HEK293 (cell line): ENCODE results near the gene DNMT1.
A peak's percentile ranks its signal among the peaks of the same experiment; 100 is the strongest.

Source experiments
- CTCF ChIA-PET: fragments of 350-600 bp; formaldehyde crosslinking; extraction: SDS; loops from one replicate; lab custom pipeline; 2021; ENCODE audit warnings: antibody characterized with exemption; lab: Yijun Ruan, JAX
- POLR2A ChIA-PET: fragments of 300-600 bp; formaldehyde crosslinking; extraction: SDS; loops from one replicate; lab custom pipeline; 2020; ENCODE audit warnings: antibody characterized with exemption, inconsistent platforms; lab: Yijun Ruan, JAX
- H3K27ac ChIP-seq: fragments of 200-500 bp; sonication (Bioruptor generic); 2 replicates; pipeline ENCODE4 v1.5.1; 2014; ENCODE audit warnings: low read depth, low read length, control low read depth, inconsistent platforms; ENCODE audit errors: extremely low read depth
- H3K36me3 ChIP-seq, 2 experiments: fragments of 200-500 bp in 1 of 2; sonication (Bioruptor generic) in 1 of 2; 1 replicate in 1 of 2; 2 replicates in 1 of 2; pipeline ENCODE4 v1.5.1; 2014 to 2017; ENCODE audit warnings: inconsistent platforms in 2 of 2, low read length in 2 of 2; ENCODE audit not compliant: control insufficient read depth in 2 of 2, insufficient read depth in 1 of 2
- H3K4me1 ChIP-seq: fragments of 200-500 bp; sonication (Bioruptor generic); 2 replicates; pipeline ENCODE4 v1.5.1; 2014; ENCODE audit warnings: mild to moderate bottlenecking, low read length, inconsistent platforms; ENCODE audit not compliant: control insufficient read depth, insufficient read depth
- H3K4me3 ChIP-seq: 2 replicates; pipeline ENCODE4 v1.5.1; 2011; ENCODE audit warnings: low read depth, mild to moderate bottlenecking, control low read depth, low read length, moderate library complexity
- H3K9me3 ChIP-seq: fragments of 200-500 bp; sonication (Bioruptor generic); 2 replicates; pipeline ENCODE4 v1.5.1; 2014; ENCODE audit warnings: low read depth, low read length, inconsistent platforms; ENCODE audit not compliant: control insufficient read depth, insufficient read depth
- HOXC10 ChIP-seq: sonication (generic); formaldehyde crosslinking; IDR thresholded peaks from 2 replicates; pipeline ENCODE4 v1.8.1; 2023; ENCODE audit warnings: mild to moderate bottlenecking, missing genetic modification reagents
- KLF16 ChIP-seq: fragments of 450-650 bp; formaldehyde crosslinking; IDR thresholded peaks from 2 replicates; pipeline ENCODE4 v1.5.1; 2017; ENCODE audit warnings: missing biosample characterization, missing genetic modification characterization
- PATZ1 ChIP-seq: fragments of 450-650 bp; formaldehyde crosslinking; IDR thresholded peaks from 2 replicates; pipeline ENCODE4 v1.5.1; 2016; ENCODE audit warnings: missing biosample characterization, missing genetic modification characterization
- PRDM10 ChIP-seq: fragments of 450-650 bp; formaldehyde crosslinking; IDR thresholded peaks from 2 replicates; pipeline ENCODE4 v1.5.1; 2016; ENCODE audit warnings: missing biosample characterization, missing genetic modification characterization
- SP2 ChIP-seq: fragments of 450-650 bp; formaldehyde crosslinking; IDR thresholded peaks from 2 replicates; pipeline ENCODE4 v1.5.1; 2016; ENCODE audit warnings: missing biosample characterization, missing genetic modification characterization
- SP3 ChIP-seq: fragments of 450-650 bp; formaldehyde crosslinking; IDR thresholded peaks from 2 replicates; pipeline ENCODE4 v1.5.1; 2016; ENCODE audit warnings: missing biosample characterization, missing genetic modification characterization
- TCF7L2 ChIP-seq: IDR thresholded peaks from 2 replicates; pipeline ENCODE4 v1.6.1; 2011; ENCODE audit warnings: low read depth, mild to moderate bottlenecking, inconsistent platforms, low read length, moderate library complexity, borderline replicate concordance
- YY1 ChIP-seq: fragments of 450-650 bp; formaldehyde crosslinking; IDR thresholded peaks from 2 replicates; pipeline ENCODE4 v1.5.1; 2018; ENCODE audit warnings: missing biosample characterization, missing genetic modification characterization
- ZBTB1 ChIP-seq: fragments of 450-650 bp; formaldehyde crosslinking; IDR thresholded peaks from 2 replicates; pipeline ENCODE4 v1.5.1; 2016; ENCODE audit warnings: missing biosample characterization, missing genetic modification characterization
- ZBTB48 ChIP-seq: fragments of 450-650 bp; formaldehyde crosslinking; IDR thresholded peaks from 2 replicates; pipeline ENCODE4 v1.5.1; 2016; ENCODE audit warnings: missing biosample characterization, missing genetic modification characterization
- ZNF132 ChIP-seq: fragments of 450-650 bp; formaldehyde crosslinking; IDR thresholded peaks from 2 replicates; pipeline ENCODE4 v1.5.1; 2017; ENCODE audit warnings: missing biosample characterization, missing genetic modification characterization, borderline replicate concordance
- ZNF140 ChIP-seq: fragments of 450-650 bp; formaldehyde crosslinking; IDR thresholded peaks from 2 replicates; pipeline ENCODE4 v1.5.1; 2016; ENCODE audit warnings: missing biosample characterization, missing genetic modification characterization
- ZNF16 ChIP-seq: fragments of 450-650 bp; formaldehyde crosslinking; IDR thresholded peaks from 2 replicates; pipeline ENCODE4 v1.5.1; 2016; ENCODE audit warnings: low read depth, missing biosample characterization, missing genetic modification characterization
- ZNF2 ChIP-seq: fragments of 450-650 bp; formaldehyde crosslinking; IDR thresholded peaks from 2 replicates; pipeline ENCODE4 v1.5.1; 2016; ENCODE audit warnings: missing biosample characterization, missing genetic modification characterization
- ZNF266 ChIP-seq: fragments of 450-650 bp; formaldehyde crosslinking; IDR thresholded peaks from 2 replicates; pipeline ENCODE4 v1.5.1; 2016; ENCODE audit warnings: missing biosample characterization, missing genetic modification characterization, low read depth
- ZNF292 ChIP-seq: fragments of 450-650 bp; formaldehyde crosslinking; IDR thresholded peaks from 2 replicates; pipeline ENCODE4 v1.5.1; 2016; ENCODE audit warnings: low read depth, missing biosample characterization, missing genetic modification characterization, borderline replicate concordance
- ZNF311 ChIP-seq: fragments of 450-650 bp; formaldehyde crosslinking; IDR thresholded peaks from 2 replicates; pipeline ENCODE4 v1.5.1; 2017; ENCODE audit warnings: missing biosample characterization, missing genetic modification characterization, borderline replicate concordance
- ZNF341 ChIP-seq: fragments of 450-650 bp; formaldehyde crosslinking; IDR thresholded peaks from 2 replicates; pipeline ENCODE4; 2016; ENCODE audit warnings: low read depth, missing biosample characterization, missing genetic modification characterization
- ZNF501 ChIP-seq: fragments of 450-650 bp; formaldehyde crosslinking; IDR thresholded peaks from 2 replicates; pipeline ENCODE4 v1.5.1; 2016; ENCODE audit warnings: missing biosample characterization, missing genetic modification characterization
- ZNF585B ChIP-seq: fragments of 450-650 bp; formaldehyde crosslinking; IDR thresholded peaks from 2 replicates; pipeline ENCODE4 v1.5.1; 2016; ENCODE audit warnings: missing biosample characterization, missing genetic modification characterization
- ZNF677 ChIP-seq: fragments of 450-650 bp; IDR thresholded peaks from 2 replicates; pipeline ENCODE4 v1.5.0; 2018; ENCODE audit warnings: missing biosample characterization, mild to moderate bottlenecking, missing genetic modification characterization, moderate library complexity
- ZNF777 ChIP-seq: fragments of 450-650 bp; formaldehyde crosslinking; IDR thresholded peaks from 2 replicates; pipeline ENCODE4 v1.5.1; 2017; ENCODE audit warnings: missing biosample characterization, missing genetic modification characterization, borderline replicate concordance
- ZNF785 ChIP-seq: fragments of 450-650 bp; formaldehyde crosslinking; IDR thresholded peaks from 2 replicates; pipeline ENCODE4 v1.5.1; 2016; ENCODE audit warnings: missing biosample characterization, missing genetic modification characterization
- ZSCAN30 ChIP-seq: fragments of 450-650 bp; IDR thresholded peaks from 2 replicates; pipeline ENCODE4 v1.5.1; 2018; ENCODE audit warnings: missing biosample characterization, mild to moderate bottlenecking, missing genetic modification characterization, moderate library complexity

DNMT1 gene

GRCh38 chr19:10111405-10111811, 83.3 kb downstream of the DNMT1 start, which contains the start of gene P2RY11:
Gene P2RY11, plus strand, starts transcription at chr19:10111693. Its CDS starts 29 bp downstream, at chr19:10111722.
- H3K9me3 ChIP-seq: no peaks in the 10 kb centered on the region
- no peak within 1 kb of the TSS for H3K27ac ChIP-seq
- no peak within 1 kb of the TSS for H3K4me3 ChIP-seq
- no peaks in the 10 kb centered on the region for H3K4me1 ChIP-seq
- TF ChIP-seq ZNF341 (tag by site-specific recombination) (0 out of 2 replicates have a peak, but pooled peaks have one; percentile 9), ZNF132 (tag by site-specific recombination) (no peak)
- POLR2A ChIA-PET: interaction anchor here (0.9 to 3.7 kb wide), 2 partner anchors 15 to 205 kb away, joined by 3 to 14 read pairs; no protein-coding TSS in a partner anchor
- H3K36me3 ChIP-seq: peaks cover 14 to 82% of the 10 kb centered on the region in 2 experiments; a peak in 2 of 3 replicates
- CTCF ChIA-PET: interaction anchor here (0.6 kb wide), 2 partner anchors 9 to 15 kb away, joined by 3 to 5 read pairs; no protein-coding TSS in a partner anchor

GRCh38 chr19:10110972-10111317, 83.8 kb downstream of the DNMT1 start:
- CTCF ChIA-PET: interaction anchor here (0.6 kb wide), 1 partner anchor 14 kb away, joined by 5 read pairs; no protein-coding TSS in a partner anchor
- no peaks in the 10 kb centered on the region for H3K9me3 ChIP-seq
- no peak overlapping the region for H3K27ac ChIP-seq
- peaks cover 14 to 77% of the 10 kb centered on the region in 2 experiments; a peak in 2 of 3 replicates for H3K36me3 ChIP-seq
- no peak overlapping the region for H3K4me3 ChIP-seq
- POLR2A ChIA-PET: no interaction called here
- H3K4me1 ChIP-seq: no peaks in the 10 kb centered on the region
- no peak for TF ChIP-seq ZNF785
- TF ChIP-seq ZNF292 (tag by site-specific recombination): no peak
- no peak for TF ChIP-seq ZNF677
- TF ChIP-seq PRDM10 (tag by site-specific recombination): no peak
- TF ChIP-seq TCF7L2: no peak
- no peak for TF ChIP-seq SP3 (tag by site-specific recombination)
- TF ChIP-seq ZBTB48 (tag by site-specific recombination): no peak
- TF ChIP-seq ZSCAN30 (tag by site-specific recombination): no peak
- TF ChIP-seq ZNF266 (tag by site-specific recombination): no peak
- no peak for TF ChIP-seq ZNF501 (tag by site-specific recombination)
- no peak for TF ChIP-seq ZBTB1 (tag by site-specific recombination)
- no peak for TF ChIP-seq ZNF585B

- ChIA-PET POLR2A (interaction anchor here (1.0 to 1.6 kb wide), 2 partner anchors 9 kb away, joined by 3 to 4 read pairs; no protein-coding TSS in a partner anchor), CTCF (interaction anchor here (1.6 to 2.4 kb wide), 2 partner anchors 13 to 88 kb away, joined by 3 to 15 read pairs; no protein-coding TSS in a partner anchor)
- Histone ChIP-seq H3K9me3 (no peaks in the 10 kb centered on the region), H3K27ac (no peak overlapping the region), H3K4me3 (no peak overlapping the region), H3K4me1 (no peaks in the 10 kb centered on the region), H3K36me3 (peaks cover 14 to 71% of the 10 kb centered on the region in 2 experiments; a peak in 2 of 3 replicates)
- TF ChIP-seq YY1 (tag by site-specific recombination) (no peak), ZNF16 (tag by site-specific recombination) (no peak), ZNF777 (tag by site-specific recombination) (no peak), ZNF311 (no peak), SP2 (no peak), KLF16 (tag by site-specific recombination) (no peak), PATZ1 (tag by site-specific recombination) (no peak), ZNF140 (tag by site-specific recombination) (no peak), ZNF2 (no peak), HOXC10 (CRISPR knock-in tag) (no peak)
Measured at GRCh38 chr19:10110076-10110971, 84.4 kb downstream of the DNMT1 start.
